ENCODE data around the gene PALM.
"Not testable (repeated sequence)": the region's sequence is repeated elsewhere in the genome, so short reads cannot be mapped to it uniquely, and the experiment has no call there.

The PALM gene

DNA sequence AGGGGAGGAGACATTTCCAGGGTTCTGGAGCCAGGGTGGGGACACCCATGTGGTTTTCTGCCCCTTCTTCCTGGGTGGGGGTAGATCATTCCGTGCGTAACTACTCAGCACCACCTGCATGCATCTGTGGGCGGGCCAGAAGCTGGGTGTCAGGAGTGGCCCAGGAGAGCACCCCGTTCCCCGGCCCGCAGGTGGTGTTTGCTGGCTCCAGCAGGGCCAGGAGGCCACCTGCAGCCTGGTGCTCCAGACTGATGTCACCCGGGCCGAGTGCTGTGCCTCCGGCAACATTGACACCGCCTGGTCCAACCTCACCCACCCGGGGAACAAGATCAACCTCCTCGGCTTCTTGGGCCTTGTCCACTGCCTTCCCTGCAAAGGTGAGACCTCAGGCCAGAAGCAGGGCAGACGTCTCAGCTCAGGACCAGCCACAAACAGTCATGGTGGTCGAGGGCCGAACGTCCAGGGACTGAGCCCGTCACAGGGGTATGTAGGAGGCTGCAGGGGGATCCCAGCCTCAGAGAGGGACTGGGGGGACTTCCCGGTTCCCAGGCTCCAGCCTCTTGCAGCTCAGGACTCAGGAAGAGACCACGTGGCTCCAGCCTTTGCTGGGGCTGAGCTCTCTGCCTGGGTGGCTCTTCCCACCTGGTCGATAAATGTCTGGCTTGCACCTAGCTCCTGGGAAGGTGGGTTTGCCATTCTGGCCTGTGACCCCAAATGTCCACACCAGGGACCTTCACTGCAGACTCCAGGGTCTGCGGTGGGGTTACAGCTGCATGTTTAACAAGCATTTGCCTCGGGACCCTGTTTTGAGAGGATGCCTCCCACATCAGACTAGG is 30.9 kb upstream of the PALM start:
- DNase-seq = no peak
- in situ Hi-C loops (cut with MboI; ENCODE audit: low pct_unique_long_range_greater_than_20kb, low sequenced_read_pairs) = no loop called here

GRCh38 chr19:678791-679388 is 29.8 kb upstream of the PALM start:
- no peak for DNase-seq
- in situ Hi-C loops (cut with MboI; ENCODE audit: low pct_unique_long_range_greater_than_20kb, low sequenced_read_pairs) = no loop called here

- DNase-seq = peak; percentile 40
- in situ Hi-C loops (cut with MboI; ENCODE audit: low pct_unique_long_range_greater_than_20kb, low sequenced_read_pairs) = no loop called here
Measured at GRCh38 chr19:679418-680286, 29.1 kb upstream of the PALM start.

GRCh38 chr19:680287-681028 is 28.3 kb upstream of the PALM start:
- in situ Hi-C loops (cut with MboI; ENCODE audit: low pct_unique_long_range_greater_than_20kb, low sequenced_read_pairs) = no loop called here

DNA sequence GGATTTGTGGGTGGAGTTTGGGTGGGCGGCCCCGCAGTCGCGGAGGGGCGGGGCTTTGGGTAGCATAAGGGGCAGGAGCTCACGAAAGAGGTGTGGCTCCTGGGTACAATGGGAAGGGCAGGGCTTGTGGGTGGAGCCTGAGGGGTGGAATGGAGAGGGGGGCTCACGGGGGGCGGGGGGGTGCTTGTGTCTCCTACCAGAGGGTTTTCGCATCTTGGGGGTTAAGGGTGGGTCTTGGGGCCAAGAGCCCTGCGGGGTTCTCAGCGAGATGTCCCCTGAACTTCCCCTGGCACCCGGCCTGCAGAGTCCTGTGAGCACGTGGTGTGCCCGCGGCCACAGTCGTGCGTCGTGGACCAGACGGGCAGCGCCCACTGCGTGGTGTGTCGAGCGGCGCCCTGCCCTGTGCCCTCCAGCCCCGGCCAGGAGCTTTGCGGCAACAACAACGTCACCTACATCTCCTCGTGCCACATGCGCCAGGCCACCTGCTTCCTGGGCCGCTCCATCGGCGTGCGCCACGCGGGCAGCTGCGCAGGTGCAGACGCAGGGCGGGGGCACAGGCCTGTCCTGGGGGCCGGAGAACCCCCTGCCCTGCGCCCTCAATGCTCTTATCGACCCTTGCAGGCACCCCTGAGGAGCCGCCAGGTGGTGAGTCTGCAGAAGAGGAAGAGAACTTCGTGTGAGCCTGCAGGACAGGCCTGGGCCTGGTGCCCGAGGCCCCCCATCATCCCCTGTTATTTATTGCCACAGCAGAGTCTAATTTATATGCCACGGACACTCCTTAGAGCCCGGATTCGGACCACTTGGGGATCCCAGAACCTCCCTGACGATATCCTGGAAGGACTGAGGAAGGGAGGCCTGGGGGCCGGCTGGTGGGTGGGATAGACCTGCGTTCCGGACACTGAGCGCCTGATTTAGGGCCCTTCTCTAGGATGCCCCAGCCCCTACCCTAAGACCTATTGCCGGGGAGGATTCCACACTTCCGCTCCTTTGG is 27.4 kb upstream of the PALM start:
- in situ Hi-C loops (cut with MboI; ENCODE audit: low pct_unique_long_range_greater_than_20kb, low sequenced_read_pairs) = no loop called here
- DNase-seq = peak; percentile 70

More at GRCh38 chr19:680287-681028, 28.3 kb upstream of the PALM start:
- DNase-seq = peak; percentile 93

- no peak for DNase-seq
- in situ Hi-C loops (cut with MboI; ENCODE audit: low pct_unique_long_range_greater_than_20kb, low sequenced_read_pairs) = no loop called here
Measured at GRCh38 chr19:682678-683320, 25.9 kb upstream of the PALM start.

- no peak for DNase-seq
- in situ Hi-C loops (cut with MboI; ENCODE audit: low pct_unique_long_range_greater_than_20kb, low sequenced_read_pairs) = no loop called here
Measured at GRCh38 chr19:685454-685931, 23.2 kb upstream of the PALM start.

GRCh38 chr19:686589-687297 is 22.0 kb upstream of the PALM start:
- in situ Hi-C loops (cut with MboI; ENCODE audit: low pct_unique_long_range_greater_than_20kb, low sequenced_read_pairs) = no loop called here
- no peak for DNase-seq

DNA sequence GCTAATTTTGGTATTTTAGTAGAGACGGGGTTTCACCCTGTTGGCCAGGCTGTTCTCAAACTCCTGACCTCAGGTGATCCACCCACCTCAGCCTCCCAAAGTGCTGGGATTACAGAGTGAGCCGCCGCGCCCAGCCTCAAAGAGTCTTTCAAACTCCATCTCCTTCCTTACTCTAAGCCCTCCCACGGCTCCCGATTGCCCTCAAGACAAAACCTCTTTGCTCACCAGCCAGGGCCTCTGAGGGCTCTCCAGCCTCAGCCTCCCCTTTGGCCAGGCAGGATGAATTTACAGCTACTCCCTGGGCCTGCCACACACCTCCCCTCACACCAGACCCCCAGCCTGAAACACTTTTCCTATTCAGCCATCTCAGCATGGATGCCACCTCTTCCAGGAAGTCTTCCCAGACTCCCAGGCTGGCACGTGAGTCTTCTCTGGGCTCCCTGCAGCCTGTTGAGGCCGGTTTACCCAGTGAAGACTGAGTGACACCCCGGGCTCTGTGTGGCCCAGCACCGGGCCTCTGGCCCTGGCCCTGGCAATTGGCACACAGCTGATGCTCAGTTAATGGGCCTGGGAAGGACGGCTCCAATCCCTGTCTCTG is 21.1 kb upstream of the PALM start:
- no peak for DNase-seq
- in situ Hi-C loops (cut with MboI; ENCODE audit: low pct_unique_long_range_greater_than_20kb, low sequenced_read_pairs) = no loop called here

DNA sequence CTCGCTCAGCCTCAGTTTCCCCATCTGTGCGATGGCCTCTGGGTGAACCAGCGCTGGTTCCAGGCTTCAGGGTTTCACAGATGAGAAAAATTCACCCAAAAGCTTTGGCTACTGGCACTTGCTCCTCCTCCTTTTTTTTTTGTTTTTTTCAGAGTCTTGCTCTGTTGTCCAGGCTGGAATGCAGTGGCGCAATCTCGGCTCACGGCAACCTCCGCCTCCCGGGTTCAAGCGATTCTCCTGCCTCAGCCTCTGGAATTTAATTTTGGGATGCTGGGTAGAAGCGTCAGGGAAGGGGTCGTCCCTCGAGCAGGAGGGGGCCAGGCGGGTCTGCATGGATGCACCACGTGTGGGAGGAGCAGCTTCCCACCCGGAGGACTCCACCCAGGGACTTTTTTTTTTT is 20.5 kb upstream of the PALM start:
- no peak for DNase-seq
- in situ Hi-C loops (cut with MboI; ENCODE audit: low pct_unique_long_range_greater_than_20kb, low sequenced_read_pairs) = no loop called here

GRCh38 chr19:688992-689391 is 19.7 kb upstream of the PALM start:
- no peak for DNase-seq
- in situ Hi-C loops (cut with MboI; ENCODE audit: low pct_unique_long_range_greater_than_20kb, low sequenced_read_pairs) = no loop called here

- DNase-seq = no peak
- in situ Hi-C loops (cut with MboI; ENCODE audit: low pct_unique_long_range_greater_than_20kb, low sequenced_read_pairs) = no loop called here
Measured at GRCh38 chr19:690203-690602, 18.5 kb upstream of the PALM start.

- in situ Hi-C loops (cut with MboI; ENCODE audit: low pct_unique_long_range_greater_than_20kb, low sequenced_read_pairs) = no loop called here
- peak; percentile 37 for DNase-seq
Measured at GRCh38 chr19:694481-695351, 14.0 kb upstream of the PALM start.

DNA sequence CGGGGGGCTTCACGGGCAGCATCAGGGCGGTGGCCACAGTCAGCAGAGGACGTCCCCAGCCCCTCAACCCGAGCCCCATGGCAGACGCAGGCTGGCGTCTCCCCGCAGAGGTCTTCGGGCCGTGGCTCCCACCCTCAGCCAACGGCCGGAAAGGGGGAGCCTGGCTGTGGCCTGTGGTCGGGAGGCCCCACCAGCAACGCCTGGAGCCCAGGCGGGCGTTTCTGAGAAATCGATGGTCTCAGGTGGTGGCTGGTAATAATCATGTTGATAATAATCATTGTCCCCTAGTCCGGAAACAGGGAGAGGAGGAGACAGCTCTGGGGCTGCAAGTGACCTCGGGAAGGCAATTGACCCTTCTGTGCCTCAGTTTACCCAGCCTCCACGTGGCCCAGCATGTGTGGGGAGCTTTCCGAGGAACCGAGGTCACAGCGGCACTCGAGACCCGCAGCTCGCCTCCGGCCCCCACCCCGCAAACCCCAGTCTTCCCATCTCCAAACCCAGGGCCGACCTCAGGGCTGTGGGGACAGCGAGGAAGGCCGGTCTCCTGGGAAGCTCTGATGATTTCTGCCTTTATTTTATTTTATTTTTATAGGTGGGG is 13.3 kb upstream of the PALM start, which contains the start of gene PRSS57:
Gene PRSS57, minus strand, starts transcription at position 101 of the 598 bp plus-strand sequence. Its CDS starts 22 bp downstream, at position 79.
- DNase-seq = peak; percentile 88
- in situ Hi-C loops (cut with MboI; ENCODE audit: low pct_unique_long_range_greater_than_20kb, low sequenced_read_pairs) = no loop called here

- DNase-seq; in situ Hi-C loops (cut with MboI; ENCODE audit: low pct_unique_long_range_greater_than_20kb, low sequenced_read_pairs): not testable (repeated sequence)
Measured at GRCh38 chr19:698529-698928, 10.2 kb upstream of the PALM start.
